H1 (cell line): Measurements from ENCODE around the gene PSMC3. TPM values are rescaled to one million over a fixed set of nuclear protein-coding genes. Genes with fewer than 3 reads are reported as not detected.

Source experiments
- CTCF ChIA-PET: fragments of 300-600 bp; sonication (Branson Sonifier 250); formaldehyde crosslinking; loops from one replicate; lab custom pipeline; 2021; ENCODE audit not compliant: partially characterized antibody; lab: Charles Lee
- POLR2A ChIA-PET: fragments of 300-600 bp; sonication (Branson Sonifier 250); formaldehyde crosslinking; loops from one replicate; lab custom pipeline; 2021; ENCODE audit warnings: inconsistent platforms; ENCODE audit not compliant: partially characterized antibody; lab: Charles Lee
- DNase-seq, 2 experiments: peaks; one replicate each; pipeline versions ENCODE4 v3.0.0 to v3.0.0-alpha.2; 2010 to 2022; ENCODE audit warnings: low spot score in 2 of 2, low read depth in 1 of 2, mixed read lengths in 1 of 2
- FAIRE-seq: peaks from 2 replicates; lab custom pipeline; 2011; peaks lifted over from hg19 to GRCh38; lab: Jason Lieb, UNC
- H2AFZ ChIP-seq: 2 replicates; pipeline ENCODE4 v1.8.1; 2012; ENCODE audit warnings: low read length, inconsistent platforms
- H2AK5ac ChIP-seq: 2 replicates; pipeline ENCODE4 v1.6.1; 2013; ENCODE audit warnings: low read depth, low read length
- H2BK120ac ChIP-seq: replicated peaks from 2 replicates; pipeline ENCODE3; 2013; ENCODE audit warnings: low read depth, low read length, inconsistent platforms
- H2BK12ac ChIP-seq: 2 replicates; pipeline ENCODE4 v1.6.1; 2013; ENCODE audit warnings: low read depth, low read length
- H2BK15ac ChIP-seq: 2 replicates; pipeline ENCODE4 v1.6.1; 2013; ENCODE audit warnings: low read length
- H2BK20ac ChIP-seq: 2 replicates; pipeline ENCODE4 v1.6.1; 2013; ENCODE audit warnings: low read length
- H2BK5ac ChIP-seq: 2 replicates; pipeline ENCODE4 v1.6.1; 2013; ENCODE audit warnings: low read depth, low read length
- H3K14ac ChIP-seq: 2 replicates; pipeline ENCODE4 v1.6.1; 2013; ENCODE audit warnings: inconsistent platforms; ENCODE audit not compliant: insufficient read length
- H3K18ac ChIP-seq: 2 replicates; pipeline ENCODE4 v1.6.1; 2013; ENCODE audit warnings: low read length; ENCODE audit errors: extremely low read depth
- H3K23ac ChIP-seq: 2 replicates; pipeline ENCODE4 v1.6.1; 2013; ENCODE audit warnings: inconsistent platforms; ENCODE audit not compliant: insufficient read length
- H3K23me2 ChIP-seq: 2 replicates; pipeline ENCODE4 v1.6.1; 2013; ENCODE audit warnings: low read depth, low read length
- H3K27ac ChIP-seq: 2 replicates; pipeline ENCODE4 v1.6.1; 2011; ENCODE audit warnings: low read depth, low read length, inconsistent platforms
- H3K27me3 ChIP-seq, 4 experiments: replicated peaks in 1 of 4; 1 replicate in 1 of 4; 2 replicates in 3 of 4; pipeline versions ENCODE4 v1.6.1 to v1.8.1; 2011 to 2013; ENCODE audit warnings: low read length in 3 of 4, mild to moderate bottlenecking in 3 of 4, inconsistent platforms in 2 of 4, mixed read lengths in 2 of 4, moderate library complexity in 1 of 4; ENCODE audit not compliant: control insufficient read depth in 3 of 4, insufficient read depth in 3 of 4; ENCODE audit errors: extremely low read depth in 1 of 4
- H3K36me3 ChIP-seq, 4 experiments: 2 replicates each; pipeline versions ENCODE4 v1.6.1 to v1.8.1; 2011 to 2013; ENCODE audit warnings: mild to moderate bottlenecking in 4 of 4, low read length in 3 of 4, moderate library complexity in 2 of 4, control low read depth in 1 of 4, inconsistent platforms in 1 of 4; ENCODE audit not compliant: insufficient read depth in 4 of 4, control insufficient read depth in 2 of 4
- H3K4ac ChIP-seq: replicated peaks from 2 replicates; pipeline ENCODE3; 2013; ENCODE audit warnings: low read length, low read depth, mixed read lengths, inconsistent platforms; ENCODE audit not compliant: insufficient read length
- H3K4me1 ChIP-seq, 4 experiments: replicated peaks in 1 of 4; 1 replicate in 1 of 4; 2 replicates in 3 of 4; pipeline versions ENCODE4 v1.6.1 to v1.8.1; 2011 to 2013; ENCODE audit warnings: low read length in 3 of 4, inconsistent platforms in 2 of 4, mixed read lengths in 1 of 4; ENCODE audit not compliant: insufficient read depth in 4 of 4, control insufficient read depth in 3 of 4
- H3K4me2 ChIP-seq, 2 experiments: 2 replicates each; pipeline versions ENCODE4 v1.6.1 to v1.8.1; 2011 to 2013; ENCODE audit warnings: low read depth in 2 of 2, low read length in 2 of 2, control low read depth in 1 of 2, inconsistent platforms in 1 of 2, mild to moderate bottlenecking in 1 of 2; ENCODE audit not compliant: insufficient read depth in 1 of 2
- H3K4me3 ChIP-seq, 4 experiments: fragments of 200-600, 300-600 bp in 1 of 4; sonication (generic), shearing (Covaris generic), sonication (Bioruptor Twin) in 1 of 4; 2 replicates each; pipeline versions ENCODE4 v1.5.1 to v1.8.1; 2011 to 2016; ENCODE audit warnings: low read length in 4 of 4, low read depth in 3 of 4, control low read depth in 2 of 4, inconsistent platforms in 2 of 4, mild to moderate bottlenecking in 2 of 4, mixed read lengths in 1 of 4, moderate library complexity in 1 of 4; ENCODE audit not compliant: insufficient read depth in 2 of 4; ENCODE audit errors: extremely low read depth in 1 of 4
- H3K56ac ChIP-seq: replicated peaks from 2 replicates; pipeline ENCODE3; 2013; ENCODE audit warnings: low read depth, mild to moderate bottlenecking, mixed read lengths, low read length, inconsistent platforms; ENCODE audit not compliant: insufficient read length
- H3K79me1 ChIP-seq: 2 replicates; pipeline ENCODE4 v1.6.1; 2013; ENCODE audit warnings: low read depth, low read length, control low read depth
- H3K79me2 ChIP-seq, 2 experiments: 2 replicates each; pipeline versions ENCODE4 v1.6.1 to v1.8.1; 2012 to 2013; ENCODE audit warnings: low read length in 2 of 2, mild to moderate bottlenecking in 2 of 2, inconsistent platforms in 1 of 2; ENCODE audit not compliant: insufficient read depth in 2 of 2, control insufficient read depth in 1 of 2
- H3K9ac ChIP-seq, 4 experiments: replicated peaks in 1 of 4; 1 replicate in 1 of 4; 2 replicates in 3 of 4; pipeline versions ENCODE4 v1.6.1 to v1.8.1; 2011 to 2013; ENCODE audit warnings: low read depth in 3 of 4, low read length in 3 of 4, control low read depth in 2 of 4, mild to moderate bottlenecking in 2 of 4, moderate library complexity in 2 of 4, inconsistent platforms in 1 of 4; ENCODE audit errors: extremely low read depth in 1 of 4
- H3K9me3 ChIP-seq, 2 experiments: 2 replicates each; pipeline versions ENCODE4 v1.6.1 to v1.8.1; 2012 to 2013; ENCODE audit warnings: mild to moderate bottlenecking in 2 of 2, moderate library complexity in 2 of 2, control low read depth in 1 of 2, inconsistent platforms in 1 of 2, low read depth in 1 of 2, low read length in 1 of 2, mixed read lengths in 1 of 2; ENCODE audit not compliant: insufficient read depth in 2 of 2
- H4K20me1 ChIP-seq, 2 experiments: replicated peaks in 1 of 2; 2 replicates each; pipeline versions ENCODE3 to v1.8.1; 2011 to 2013; ENCODE audit warnings: inconsistent platforms in 2 of 2, low read length in 2 of 2, mild to moderate bottlenecking in 1 of 2; ENCODE audit not compliant: insufficient read depth in 2 of 2, control insufficient read depth in 1 of 2
- H4K5ac ChIP-seq: 2 replicates; pipeline ENCODE4 v1.6.1; 2013; ENCODE audit warnings: low read length, low read depth, mixed read lengths, inconsistent platforms; ENCODE audit not compliant: insufficient read length
- H4K8ac ChIP-seq: 2 replicates; pipeline ENCODE4 v1.8.0; 2013; ENCODE audit warnings: mild to moderate bottlenecking, moderate library complexity, low read length, inconsistent platforms; ENCODE audit not compliant: insufficient read depth; ENCODE audit errors: extremely low read depth
- H4K91ac ChIP-seq: replicated peaks from 2 replicates; pipeline ENCODE3; 2013; ENCODE audit warnings: low read length, mixed read lengths, inconsistent platforms; ENCODE audit not compliant: insufficient read length
- KDM1A ChIP-seq: fragments of 200-600, 300-600 bp; sonication (generic); IDR thresholded peaks from 2 replicates; pipeline ENCODE4 v1.7.1; 2016; ENCODE audit warnings: mild to moderate bottlenecking, low read length, borderline replicate concordance
- POLR2A ChIP-seq, 2 experiments: IDR thresholded peaks; 1 replicate in 1 of 2; 2 replicates in 1 of 2; pipeline ENCODE4 v1.6.1; 2011; ENCODE audit warnings: low read depth in 2 of 2, low read length in 2 of 2, mild to moderate bottlenecking in 2 of 2; ENCODE audit errors: control extremely low read depth in 1 of 2
- POLR2AphosphoS5 ChIP-seq: IDR thresholded peaks from 2 replicates; pipeline ENCODE4 v1.6.1; 2011; ENCODE audit warnings: low read depth, low read length
- SP4 ChIP-seq: IDR thresholded peaks from 2 replicates; pipeline ENCODE4 v1.6.1; 2012; ENCODE audit warnings: low read length, inconsistent platforms
- WGBS, 2 experiments: shearing (Covaris generic) in 1 of 2; methylation state at CpG; one replicate each; pipeline versions ENCODE4 v1.1.6 to v1.1.7; 2013 to 2015; ENCODE audit warnings: low lambda C conversion rate in 2 of 2, mixed read lengths in 2 of 2, inconsistent platforms in 1 of 2, low coverage in 1 of 2, missing lambda C conversion rate in 1 of 2; ENCODE audit not compliant: insufficient replicate concordance in 2 of 2, insufficient coverage in 1 of 2, insufficient read length in 1 of 2; ENCODE audit errors: extremely low coverage in 1 of 2, missing lambda C conversion rate in 1 of 2; 5-methylcytosine and 5-hydroxymethylcytosine counted together
- polyA plus RNA-seq, 7 experiments: library from polyadenylated mRNA; depleted of rRNA in 3 of 7; stranded (reverse) in 5 of 7; unstranded in 2 of 7; fragments of >200 nt in 5 of 7; fragments of 200-250 nt in 2 of 7; gene quantifications; 1 replicate in 5 of 7; 2 replicates in 1 of 7; 4 replicates in 1 of 7; pipeline versions ENCODE4 v1.2.1 to v1.2.3, GENCODE V29; 2011 to 2013; ENCODE audit warnings: missing spikeins in 2 of 7, mixed read lengths in 2 of 7
- total RNA-seq: library from RNA; stranded (reverse); fragmentation: NEBNext Ultra II Directional; extraction: Animal tissue kit (Norgen Biotek cat#: 25700); gene quantifications from 2 replicates; pipeline ENCODE4 v1.2.1, GENCODE V29; 2021

The PSMC3 gene
- total and polyA plus RNA-seq, 2 of the 8 experiments (the other 6 are each of a cell fraction or from before 2014, with no cell fraction given), result 105 to 160 TPM

DNA sequence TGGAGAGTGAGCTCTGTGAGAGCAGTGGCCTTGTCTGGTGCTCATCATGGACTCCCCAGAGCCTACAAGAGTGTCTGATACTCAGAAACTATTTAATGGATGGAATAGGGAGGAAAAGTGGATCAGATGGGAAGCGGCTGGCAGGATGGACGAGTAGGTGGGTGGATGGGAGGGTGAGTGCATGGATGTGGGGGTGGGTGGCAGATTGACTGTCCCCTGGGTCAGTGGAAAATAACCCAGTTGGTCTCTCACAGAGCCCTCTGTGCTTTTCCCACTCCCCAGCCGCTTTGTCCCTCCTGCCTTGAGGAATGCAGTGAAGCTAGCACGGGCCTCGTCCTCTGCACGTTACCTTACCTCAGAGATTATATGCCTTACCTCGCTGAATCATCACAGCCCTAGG, 53.8 kb downstream of the PSMC3 start:
- CTCF ChIA-PET, result interaction anchor here (0.6 to 4.7 kb wide), 14 partner anchors 12 to 137 kb away, joined by 3 to 78 read pairs (median 4); partner anchors contain the start of genes MYBPC3, NR1H3 and SLC39A13
- Histone ChIP-seq H3K9me3 (no peaks in the 10 kb centered on the region), H2AFZ (no peak overlapping the region), H3K27me3 (no peaks in the 10 kb centered on the region), H2BK5ac (no peak overlapping the region), H4K5ac (no peak overlapping the region), H2BK15ac (no peak overlapping the region), H4K91ac (no peak overlapping the region), H3K36me3 (no peaks in the 10 kb centered on the region), H3K56ac (no peak overlapping the region), H3K4me1 (peaks cover 0 to 3% (median 1%) of the 10 kb centered on the region in 4 experiments; a peak in 5 of 7 replicates), H3K9ac (no peak overlapping the region), H4K8ac (no peak overlapping the region), H3K4me2 (no peak overlapping the region), H4K20me1 (no peaks in the 10 kb centered on the region), H3K27ac (no peak overlapping the region), H3K18ac (no peak overlapping the region), H3K23ac (no peak overlapping the region), H3K4ac (no peak overlapping the region), H3K23me2 (no peaks in the 10 kb centered on the region), H2BK120ac (no peak overlapping the region)
- DNase-seq, result no peak
- WGBS, 2 experiments, result 95% methylated on average over 7 of the region's 7 CpGs; no CpG with 5 or more reads in 1 of the 2 experiments
- TF ChIP-seq POLR2AphosphoS5 (no peak), POLR2A (IDR thresholded peaks at IDR 0.05; ENCODE audit: control extremely low read depth in 1 of 2, low read depth in 2 of 2, low read length in 2 of 2) (no peak), KDM1A (no peak), SP4 (no peak)
- TF ChIP-seq, all 59 proteins: peak for 0
- H2AK5ac ChIP-seq, result no peak overlapping the region
- H3K79me1 ChIP-seq, result no peaks in the 10 kb centered on the region
- H3K79me2 ChIP-seq, result no peaks in the 10 kb centered on the region
- POLR2A ChIA-PET, result no interaction called here
- H2BK12ac ChIP-seq, result no peak overlapping the region
- no peak overlapping the region for H3K14ac ChIP-seq
- no peak overlapping the region for H2BK20ac ChIP-seq
- H3K4me3 ChIP-seq, result no peak overlapping the region
- FAIRE-seq, result no peak
